SK-N-SH (cell line): ENCODE results near the gene KLHL13. TPM values are rescaled to one million over a fixed set of nuclear protein-coding genes. Genes with fewer than 3 reads are reported as not detected.

Source experiments
- CTCF ChIA-PET: fragments of 300-600, 350-600 bp; formaldehyde crosslinking; extraction: SDS; loops from one replicate; lab custom pipeline; 2021; lab: Yijun Ruan, JAX
- POLR2A ChIA-PET: fragments of 350-600 bp; sonication (Branson Sonifier 250); formaldehyde crosslinking; extraction: SDS; loops from one replicate; lab custom pipeline; 2020; ENCODE audit warnings: antibody characterized with exemption, inconsistent platforms; lab: Yijun Ruan, JAX
- DNase-seq: peaks from one replicate; pipeline ENCODE4 v3.0.0; 2012
- H2AFZ ChIP-seq: fragments of 200-600 bp; sonication (generic); 2 replicates; pipeline ENCODE4 v1.8.1; 2016; ENCODE audit warnings: antibody characterized with exemption, mild to moderate bottlenecking, low read depth
- H3F3A ChIP-seq: fragments of 200-600 bp; sonication (generic); replicated peaks from 2 replicates; pipeline ENCODE3; 2016; ENCODE audit warnings: antibody characterized with exemption, mild to moderate bottlenecking; ENCODE audit not compliant: insufficient read depth
- H3K27ac ChIP-seq, 2 experiments: fragments of 200-500 bp in 1 of 2; fragments of 200-600 bp in 1 of 2; sonication (Bioruptor generic) in 1 of 2; sonication (generic), shearing (Covaris generic) in 1 of 2; 2 replicates each; pipeline versions ENCODE4 v1.5.1 to v1.6.1; 2014 to 2016; ENCODE audit warnings: low read depth in 2 of 2, inconsistent platforms in 1 of 2, low read length in 1 of 2, mild to moderate bottlenecking in 1 of 2, mixed read lengths in 1 of 2
- H3K27me3 ChIP-seq: fragments of 200-600 bp; sonication (generic), shearing (Covaris generic); 2 replicates; pipeline ENCODE4 v1.6.1; 2016; ENCODE audit warnings: mixed run types; ENCODE audit not compliant: insufficient read depth
- H3K36me3 ChIP-seq, 2 experiments: fragments of 200-500 bp in 1 of 2; fragments of 200-600 bp in 1 of 2; sonication (Bioruptor generic) in 1 of 2; sonication (generic) in 1 of 2; replicated peaks in 1 of 2; 2 replicates each; pipeline versions ENCODE3 to v1.5.1; 2014 to 2016; ENCODE audit warnings: low read length in 1 of 2, mild to moderate bottlenecking in 1 of 2; ENCODE audit not compliant: insufficient read depth in 2 of 2, control insufficient read depth in 1 of 2
- H3K4me1 ChIP-seq, 2 experiments: fragments of 200-500 bp in 1 of 2; fragments of 200-600 bp in 1 of 2; sonication (Bioruptor generic) in 1 of 2; sonication (generic), shearing (Covaris generic) in 1 of 2; 2 replicates each; pipeline versions ENCODE4 v1.5.1 to v1.6.1; 2014 to 2016; ENCODE audit warnings: low read depth in 1 of 2, low read length in 1 of 2, mixed run types in 1 of 2; ENCODE audit not compliant: insufficient read depth in 2 of 2, control insufficient read depth in 1 of 2
- H3K4me2 ChIP-seq: fragments of 200-600 bp; sonication (generic), shearing (Covaris generic); 2 replicates; pipeline ENCODE4 v1.6.1; 2017; ENCODE audit warnings: mixed run types
- H3K4me3 ChIP-seq, 2 experiments: fragments of 200-500 bp in 1 of 2; fragments of 200-600 bp in 1 of 2; sonication (Bioruptor generic) in 1 of 2; sonication (generic), shearing (Covaris generic) in 1 of 2; 2 replicates each; pipeline versions ENCODE4 v1.5.1 to v1.8.1; 2014 to 2016; ENCODE audit warnings: low read depth in 2 of 2, inconsistent platforms in 1 of 2, low read length in 1 of 2, mild to moderate bottlenecking in 1 of 2, mixed read lengths in 1 of 2, moderate library complexity in 1 of 2
- H3K79me2 ChIP-seq: fragments of 200-600 bp; sonication (generic); 2 replicates; pipeline ENCODE4 v1.8.1; 2017; ENCODE audit warnings: mild to moderate bottlenecking; ENCODE audit not compliant: insufficient read depth
- H3K9ac ChIP-seq: fragments of 200-600 bp; sonication (generic); 2 replicates; pipeline ENCODE4 v1.6.1; 2017; ENCODE audit warnings: mixed run types
- H3K9me2 ChIP-seq: fragments of 200-600 bp; sonication (generic); 2 replicates; pipeline ENCODE4 v1.6.1; 2017; ENCODE audit warnings: mixed run types
- H3K9me3 ChIP-seq: fragments of 200-600 bp; sonication (generic); 2 replicates; pipeline ENCODE4 v1.6.1; 2017; ENCODE audit warnings: mixed run types, mild to moderate bottlenecking, moderate library complexity
- H4K20me1 ChIP-seq: fragments of 200-600 bp; sonication (generic); 2 replicates; pipeline ENCODE4 v1.6.1; 2017; ENCODE audit warnings: mild to moderate bottlenecking, mixed run types; ENCODE audit not compliant: insufficient read depth
- CHD2 ChIP-seq: fragments of 150-350 bp; IDR thresholded peaks from 2 replicates; pipeline ENCODE4 v1.6.1; 2018; ENCODE audit warnings: low read length; ENCODE audit not compliant: partially characterized antibody
- EZH2phosphoT487 ChIP-seq: fragments of 200-600 bp; sonication (generic); IDR thresholded peaks from 2 replicates; pipeline ENCODE4 v1.6.1; 2017; ENCODE audit warnings: low read depth, mixed run types, mild to moderate bottlenecking, antibody characterized with exemption, moderate library complexity, borderline replicate concordance
- FOSL2 ChIP-seq: IDR thresholded peaks from 2 replicates; pipeline ENCODE4 v1.4.0; 2012; ENCODE audit warnings: low read depth, mild to moderate bottlenecking, moderate library complexity, borderline replicate concordance
- FOXJ3 ChIP-seq: sonication (generic); formaldehyde crosslinking; IDR thresholded peaks from 2 replicates; pipeline ENCODE4 v1.5.1; 2020; ENCODE audit warnings: mild to moderate bottlenecking, missing genetic modification reagents
- FOXM1 ChIP-seq: IDR thresholded peaks from 2 replicates; pipeline ENCODE4 v1.4.0; 2012; ENCODE audit warnings: low read depth, mild to moderate bottlenecking
- GATA2 ChIP-seq: sonication (generic); formaldehyde crosslinking; IDR thresholded peaks from 2 replicates; pipeline ENCODE4 v1.5.0; 2020; ENCODE audit warnings: mild to moderate bottlenecking, missing genetic modification reagents
- IRF3 ChIP-seq: fragments of 150-350 bp; IDR thresholded peaks from 2 replicates; pipeline ENCODE4 v1.6.1; 2016; ENCODE audit warnings: mild to moderate bottlenecking, low read depth, low read length
- MAX ChIP-seq: IDR thresholded peaks from 2 replicates; pipeline ENCODE4 v1.4.0; 2012; ENCODE audit warnings: low read depth
- MEF2A ChIP-seq: IDR thresholded peaks from 2 replicates; pipeline ENCODE4 v1.4.0; 2012; ENCODE audit warnings: low read depth, borderline replicate concordance
- PBX3 ChIP-seq: IDR thresholded peaks from 2 replicates; pipeline ENCODE4; 2012
- RAD21 ChIP-seq: IDR thresholded peaks from 2 replicates; pipeline ENCODE4 v1.6.1; 2012; ENCODE audit warnings: mild to moderate bottlenecking, low read length
- RCOR1 ChIP-seq: fragments of 150-350 bp; IDR thresholded peaks from 2 replicates; pipeline ENCODE4 v1.6.1; 2017; ENCODE audit warnings: antibody characterized with exemption, low read length
- RFX5 ChIP-seq: IDR thresholded peaks from 2 replicates; pipeline ENCODE4 v1.6.1; 2012; ENCODE audit warnings: mild to moderate bottlenecking, improper control_type of control experiment, low read length
- RXRA ChIP-seq: IDR thresholded peaks from 2 replicates; pipeline ENCODE4 v1.4.0; 2012; ENCODE audit warnings: low read depth, mild to moderate bottlenecking, borderline replicate concordance
- SMC3 ChIP-seq: IDR thresholded peaks from 2 replicates; pipeline ENCODE4 v1.6.1; 2012; ENCODE audit warnings: low read depth, low read length, improper control_type of control experiment
- TCF12 ChIP-seq: IDR thresholded peaks from 2 replicates; pipeline ENCODE4 v1.4.0; 2012
- TEAD4 ChIP-seq: IDR thresholded peaks from 2 replicates; pipeline ENCODE4 v1.4.0; 2012; ENCODE audit warnings: mild to moderate bottlenecking, borderline replicate concordance; ENCODE audit not compliant: insufficient read depth
- USF1 ChIP-seq: IDR thresholded peaks from 2 replicates; pipeline ENCODE4 v1.4.0; 2012; ENCODE audit warnings: low read depth, borderline replicate concordance
- ZBTB33 ChIP-seq: IDR thresholded peaks from 2 replicates; pipeline ENCODE4 v1.4.0; 2012; ENCODE audit warnings: low read depth, borderline replicate concordance
- WGBS: methylation state at CpG from one replicate; pipeline ENCODE4 v1.1.6; 2017; ENCODE audit warnings: low lambda C conversion rate; 5-methylcytosine and 5-hydroxymethylcytosine counted together
- polyA plus RNA-seq, 3 experiments: library from polyadenylated mRNA; depleted of rRNA; stranded (reverse); fragments of >200 nt; gene quantifications; 2 replicates each; pipeline ENCODE4 v1.2.3, GENCODE V29; 2012
- TF ChIP-seq, protein P1 (sequence below): fragments of 200-600 bp; sonication (generic); IDR thresholded peaks from 2 replicates; pipeline ENCODE4 v1.6.1; 2017; ENCODE audit warnings: antibody characterized with exemption, mild to moderate bottlenecking, moderate library complexity

KLHL13 gene
- polyA plus RNA-seq, 1 of the 3 experiments (the other 2 are of a cell fraction), result 19.5 TPM

DNA sequence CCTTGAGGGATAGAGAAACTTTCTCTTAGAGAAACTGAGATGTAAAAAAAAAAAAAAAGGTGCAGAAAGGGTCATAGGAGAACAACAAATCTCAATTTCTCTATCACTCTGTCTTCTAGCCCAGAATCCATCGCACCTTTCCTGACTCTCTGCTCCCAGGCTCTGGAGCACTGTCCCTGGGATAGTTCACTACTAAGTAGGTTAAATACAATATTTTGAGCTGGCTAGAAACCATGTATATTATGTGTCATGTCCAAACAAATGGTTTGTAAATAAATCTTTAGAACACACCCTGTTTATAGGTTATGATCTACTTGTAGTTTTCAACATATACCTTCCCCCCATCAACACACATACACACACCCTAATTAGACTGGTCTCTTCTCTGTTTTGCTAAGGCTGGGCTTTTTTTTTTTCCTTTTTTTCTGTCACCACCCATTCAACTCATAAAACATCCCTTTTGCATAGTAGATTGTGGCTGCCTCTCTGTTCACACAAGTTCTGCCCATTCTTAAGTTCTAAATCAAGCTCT, 124.4 kb downstream of the KLHL13 start:
- Histone ChIP-seq H3K9me3 (no peaks in the 10 kb centered on the region), H3K36me3 (peaks cover 0 to 3% of the 10 kb centered on the region in 2 experiments), H4K20me1 (no peaks in the 10 kb centered on the region), H3K4me1 (peaks cover 4 to 6% of the 10 kb centered on the region in 2 experiments; a peak in 3 of 4 replicates), H3K9me2 (no peaks in the 10 kb centered on the region), H3K4me2 (no peak overlapping the region), H2AFZ (no peak overlapping the region), H3K79me2 (peaks cover 5% of the 10 kb centered on the region; the same call in 1 of the 2 replicates), H3F3A (peaks cover 2% of the 10 kb centered on the region), H3K27ac (no peak overlapping the region), H3K4me3 (no peak overlapping the region), H3K27me3 (no peaks in the 10 kb centered on the region), H3K9ac (no peak overlapping the region)
- POLR2A ChIA-PET, result no interaction called here
- 61% methylated on average over 1 of the region's 1 CpG for WGBS
- no peak for DNase-seq
- CTCF ChIA-PET, result interaction anchor here (1.0 kb wide), 1 partner anchor 8 kb away, joined by 3 read pairs; no protein-coding TSS in a partner anchor
- TF ChIP-seq RAD21 (no peak), FOXM1 (no peak), IRF3 (no peak), MEF2A (no peak), SMC3 (no peak), RXRA (no peak), TCF12 (no peak), FOXJ3 (CRISPR knock-in tag) (no peak), PBX3 (no peak), ZBTB33 (no peak), MAX (no peak), EZH2phosphoT487 (no peak), RFX5 (no peak), CHD2 (no peak), GATA2 (CRISPR knock-in tag) (no peak), RCOR1 (no peak), FOSL2 (no peak), TEAD4 (no peak; the same call in 1 of the 2 replicates), USF1 (no peak)
- TF ChIP-seq, protein P1, sequence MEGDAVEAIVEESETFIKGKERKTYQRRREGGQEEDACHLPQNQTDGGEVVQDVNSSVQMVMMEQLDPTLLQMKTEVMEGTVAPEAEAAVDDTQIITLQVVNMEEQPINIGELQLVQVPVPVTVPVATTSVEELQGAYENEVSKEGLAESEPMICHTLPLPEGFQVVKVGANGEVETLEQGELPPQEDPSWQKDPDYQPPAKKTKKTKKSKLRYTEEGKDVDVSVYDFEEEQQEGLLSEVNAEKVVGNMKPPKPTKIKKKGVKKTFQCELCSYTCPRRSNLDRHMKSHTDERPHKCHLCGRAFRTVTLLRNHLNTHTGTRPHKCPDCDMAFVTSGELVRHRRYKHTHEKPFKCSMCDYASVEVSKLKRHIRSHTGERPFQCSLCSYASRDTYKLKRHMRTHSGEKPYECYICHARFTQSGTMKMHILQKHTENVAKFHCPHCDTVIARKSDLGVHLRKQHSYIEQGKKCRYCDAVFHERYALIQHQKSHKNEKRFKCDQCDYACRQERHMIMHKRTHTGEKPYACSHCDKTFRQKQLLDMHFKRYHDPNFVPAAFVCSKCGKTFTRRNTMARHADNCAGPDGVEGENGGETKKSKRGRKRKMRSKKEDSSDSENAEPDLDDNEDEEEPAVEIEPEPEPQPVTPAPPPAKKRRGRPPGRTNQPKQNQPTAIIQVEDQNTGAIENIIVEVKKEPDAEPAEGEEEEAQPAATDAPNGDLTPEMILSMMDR, result no peak
